ENCODE data around the gene TBC1D16.

Gene TBC1D16

GRCh38 chr17:79923974-79924638, 111.6 kb downstream of the TBC1D16 start:
- peak in 1 of 4 experiments; percentile 8 for DNase-seq

- no peak for DNase-seq
Observed at GRCh38 chr17:79922798-79923197, 112.9 kb downstream of the TBC1D16 start.

- DNase-seq: no peak
Observed at GRCh38 chr17:79922116-79922601, 113.5 kb downstream of the TBC1D16 start.

- no peak for DNase-seq
Observed at GRCh38 chr17:79921411-79922115, 114.1 kb downstream of the TBC1D16 start.

GRCh38 chr17:79920751-79921410, 114.8 kb downstream of the TBC1D16 start:
- DNase-seq: no peak

- no peak for DNase-seq
Observed at GRCh38 chr17:79919862-79920720, 115.6 kb downstream of the TBC1D16 start.

GRCh38 chr17:79919164-79919585, 116.5 kb downstream of the TBC1D16 start:
- DNase-seq: no peak

- no peak for DNase-seq
Observed at GRCh38 chr17:79918581-79919163, 117.0 kb downstream of the TBC1D16 start.

GRCh38 chr17:79917902-79918484, 117.7 kb downstream of the TBC1D16 start:
- no peak for DNase-seq

GRCh38 chr17:79916991-79917901, 118.4 kb downstream of the TBC1D16 start:
- DNase-seq: no peak

- no peak for DNase-seq
Observed at GRCh38 chr17:79916506-79916905, 119.2 kb downstream of the TBC1D16 start.

GRCh38 chr17:79915850-79916430, 119.7 kb downstream of the TBC1D16 start:
- peak in 1 of 4 experiments; percentile 17 for DNase-seq

GRCh38 chr17:79914813-79915740, 120.6 kb downstream of the TBC1D16 start:
- no peak for DNase-seq

GRCh38 chr17:79913896-79914812, 121.5 kb downstream of the TBC1D16 start:
- no peak for DNase-seq

GRCh38 chr17:79913451-79913850, 122.2 kb downstream of the TBC1D16 start:
- no peak for DNase-seq

GRCh38 chr17:79912552-79913330, 122.9 kb downstream of the TBC1D16 start:
- no peak for DNase-seq

Data from activated naive CD4-positive, alpha-beta T cell (primary cell).